HEK293 (cell line): ENCODE results near the gene HAND1.

Experiments used
- CTCF ChIA-PET: fragments of 350-600 bp; formaldehyde crosslinking; extraction: SDS; loops from one replicate; lab custom pipeline; 2021; ENCODE audit warnings: antibody characterized with exemption; lab: Yijun Ruan, JAX
- POLR2A ChIA-PET: fragments of 300-600 bp; formaldehyde crosslinking; extraction: SDS; loops from one replicate; lab custom pipeline; 2020; ENCODE audit warnings: antibody characterized with exemption, inconsistent platforms; lab: Yijun Ruan, JAX
- H3K27ac ChIP-seq: fragments of 200-500 bp; sonication (Bioruptor generic); 2 replicates; pipeline ENCODE4 v1.5.1; 2014; ENCODE audit warnings: low read depth, low read length, control low read depth, inconsistent platforms; ENCODE audit errors: extremely low read depth
- H3K36me3 ChIP-seq, 2 experiments: fragments of 200-500 bp in 1 of 2; sonication (Bioruptor generic) in 1 of 2; 1 replicate in 1 of 2; 2 replicates in 1 of 2; pipeline ENCODE4 v1.5.1; 2014 to 2017; ENCODE audit warnings: inconsistent platforms in 2 of 2, low read length in 2 of 2; ENCODE audit not compliant: control insufficient read depth in 2 of 2, insufficient read depth in 1 of 2
- H3K4me1 ChIP-seq: fragments of 200-500 bp; sonication (Bioruptor generic); 2 replicates; pipeline ENCODE4 v1.5.1; 2014; ENCODE audit warnings: mild to moderate bottlenecking, low read length, inconsistent platforms; ENCODE audit not compliant: control insufficient read depth, insufficient read depth
- H3K4me3 ChIP-seq: 2 replicates; pipeline ENCODE4 v1.5.1; 2011; ENCODE audit warnings: low read depth, mild to moderate bottlenecking, control low read depth, low read length, moderate library complexity
- H3K9me3 ChIP-seq: fragments of 200-500 bp; sonication (Bioruptor generic); 2 replicates; pipeline ENCODE4 v1.5.1; 2014; ENCODE audit warnings: low read depth, low read length, inconsistent platforms; ENCODE audit not compliant: control insufficient read depth, insufficient read depth
- BCL11A ChIP-seq: fragments of 450-650 bp; formaldehyde crosslinking; IDR thresholded peaks from 2 replicates; pipeline ENCODE4 v1.5.1; 2016; ENCODE audit warnings: low read depth, missing biosample characterization, missing genetic modification characterization
- GLIS1 ChIP-seq: fragments of 450-650 bp; formaldehyde crosslinking; IDR thresholded peaks from 2 replicates; pipeline ENCODE4 v1.5.1; 2016; ENCODE audit warnings: missing biosample characterization, missing genetic modification characterization
- ZBTB17 ChIP-seq: fragments of 450-650 bp; formaldehyde crosslinking; IDR thresholded peaks from 2 replicates; pipeline ENCODE4 v1.5.1; 2016; ENCODE audit warnings: missing biosample characterization, missing genetic modification characterization
- ZFP41 ChIP-seq: fragments of 450-650 bp; formaldehyde crosslinking; IDR thresholded peaks from 2 replicates; pipeline ENCODE4 v1.5.1; 2016; ENCODE audit warnings: missing biosample characterization, missing genetic modification characterization, borderline replicate concordance
- ZNF155 ChIP-seq: fragments of 450-650 bp; formaldehyde crosslinking; IDR thresholded peaks from 2 replicates; pipeline ENCODE4 v1.5.1; 2016; ENCODE audit warnings: missing biosample characterization, missing genetic modification characterization
- ZNF174 ChIP-seq: fragments of 450-650 bp; formaldehyde crosslinking; IDR thresholded peaks from 2 replicates; pipeline ENCODE4 v1.5.0; 2017; ENCODE audit warnings: missing biosample characterization, mild to moderate bottlenecking, missing genetic modification characterization
- ZNF302 ChIP-seq: fragments of 450-650 bp; formaldehyde crosslinking; IDR thresholded peaks from 2 replicates; pipeline ENCODE4 v1.5.1; 2016; ENCODE audit warnings: missing biosample characterization, missing genetic modification characterization, low read depth
- ZNF341 ChIP-seq: fragments of 450-650 bp; formaldehyde crosslinking; IDR thresholded peaks from 2 replicates; pipeline ENCODE4; 2016; ENCODE audit warnings: low read depth, missing biosample characterization, missing genetic modification characterization
- ZNF37A ChIP-seq: fragments of 450-650 bp; IDR thresholded peaks from 2 replicates; pipeline ENCODE4 v1.5.1; 2018; ENCODE audit warnings: missing biosample characterization, missing genetic modification characterization
- ZNF654 ChIP-seq: fragments of 450-650 bp; formaldehyde crosslinking; IDR thresholded peaks from 2 replicates; pipeline ENCODE4 v1.5.1; 2016; ENCODE audit warnings: low read depth, missing biosample characterization, missing genetic modification characterization
- ZNF660 ChIP-seq: fragments of 450-650 bp; IDR thresholded peaks from 2 replicates; pipeline ENCODE4 v1.5.1; 2018; ENCODE audit warnings: missing biosample characterization, mild to moderate bottlenecking, missing genetic modification characterization
- ZNF677 ChIP-seq: fragments of 450-650 bp; IDR thresholded peaks from 2 replicates; pipeline ENCODE4 v1.5.0; 2018; ENCODE audit warnings: missing biosample characterization, mild to moderate bottlenecking, missing genetic modification characterization, moderate library complexity
- ZNF707 ChIP-seq: fragments of 450-650 bp; formaldehyde crosslinking; IDR thresholded peaks from 2 replicates; pipeline ENCODE4 v1.5.1; 2016; ENCODE audit warnings: missing biosample characterization, missing genetic modification characterization
- ZNF791 ChIP-seq: fragments of 450-650 bp; formaldehyde crosslinking; IDR thresholded peaks from 2 replicates; pipeline ENCODE4 v1.5.1; 2016; ENCODE audit warnings: missing biosample characterization, missing genetic modification characterization
- ZSCAN23 ChIP-seq: fragments of 450-650 bp; formaldehyde crosslinking; IDR thresholded peaks from 2 replicates; pipeline ENCODE4 v1.5.1; 2016; ENCODE audit warnings: missing biosample characterization, missing genetic modification characterization
- TF ChIP-seq, protein P1 (sequence below): fragments of 450-650 bp; formaldehyde crosslinking; IDR thresholded peaks from 2 replicates; pipeline ENCODE4 v1.5.1; 2016; ENCODE audit warnings: missing biosample characterization, missing genetic modification characterization
- TF ChIP-seq, protein P2 (sequence below): fragments of 450-650 bp; formaldehyde crosslinking; IDR thresholded peaks from 2 replicates; pipeline ENCODE4 v1.5.1; 2016; ENCODE audit warnings: missing biosample characterization, missing genetic modification characterization
- TF ChIP-seq, protein P3 (sequence below): fragments of 450-650 bp; formaldehyde crosslinking; IDR thresholded peaks from 2 replicates; pipeline ENCODE4 v1.5.1; 2016; ENCODE audit warnings: missing biosample characterization, missing genetic modification characterization
- TF ChIP-seq, protein P4 (sequence below): fragments of 450-650 bp; formaldehyde crosslinking; IDR thresholded peaks from 2 replicates; pipeline ENCODE4 v1.5.1; 2016; ENCODE audit warnings: missing biosample characterization, missing genetic modification characterization
- TF ChIP-seq, protein P5 (sequence below): fragments of 450-650 bp; formaldehyde crosslinking; IDR thresholded peaks from 2 replicates; pipeline ENCODE4 v1.5.1; 2016; ENCODE audit warnings: missing biosample characterization, missing genetic modification characterization, low read depth
- TF ChIP-seq, protein P6 (sequence below): fragments of 450-650 bp; formaldehyde crosslinking; IDR thresholded peaks from 2 replicates; pipeline ENCODE4 v1.5.1; 2016; ENCODE audit warnings: missing biosample characterization, missing genetic modification characterization, low read depth

The HAND1 gene

DNA sequence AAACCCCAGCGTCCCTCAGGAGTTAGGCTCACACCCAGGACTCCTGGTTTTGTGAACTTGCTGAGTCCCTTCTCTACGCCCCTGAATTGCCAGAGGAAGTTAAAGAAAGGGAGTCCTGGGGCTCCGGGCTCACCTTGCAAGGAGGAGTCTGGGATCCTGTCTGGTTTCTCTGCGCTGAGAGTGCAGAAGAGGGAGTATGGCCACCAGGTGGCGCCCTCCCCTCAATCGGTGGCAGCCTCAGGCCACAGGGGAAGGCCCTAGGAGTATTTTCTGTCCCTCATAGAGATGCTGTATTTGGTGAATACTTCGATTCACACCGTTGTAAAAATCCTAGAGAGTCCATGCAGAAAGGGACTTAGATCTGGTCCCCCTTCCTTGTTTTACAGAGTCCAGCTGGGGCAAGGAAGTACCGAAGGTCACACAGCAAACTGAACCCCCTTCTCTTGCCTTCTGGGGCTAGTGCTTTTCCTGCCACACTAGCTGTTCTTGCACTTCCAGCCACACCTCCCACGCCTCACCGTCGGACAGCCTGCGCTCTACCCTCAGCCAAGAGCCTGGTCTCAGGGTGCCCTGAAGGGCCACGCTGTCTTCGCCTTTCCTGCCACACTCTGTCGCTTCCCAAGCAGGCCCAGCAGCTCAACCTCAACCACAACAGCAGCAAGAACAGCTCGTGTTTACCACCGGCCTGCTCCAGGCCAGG, 10.2 kb downstream of the HAND1 start:
- Histone ChIP-seq H3K27ac (no peak overlapping the region), H3K36me3 (no peaks in the 10 kb centered on the region), H3K4me1 (peaks cover 12% of the 10 kb centered on the region), H3K4me3 (no peak overlapping the region), H3K9me3 (no peaks in the 10 kb centered on the region)
- CTCF ChIA-PET = interaction anchor here (0.6 to 8.5 kb wide), 34 partner anchors 8 to 493 kb away, joined by 3 to 147 read pairs (median 5); no protein-coding TSS in a partner anchor
- POLR2A ChIA-PET = interaction anchor here (0.5 kb wide), 1 partner anchor 162 kb away, joined by 4 read pairs; no protein-coding TSS in a partner anchor
- TF ChIP-seq GLIS1 (tag by site-specific recombination) = peak; percentile 22; the same call in 1 of the 2 replicates
- TF ChIP-seq ZFP41 = no peak
- TF ChIP-seq, protein P1, sequence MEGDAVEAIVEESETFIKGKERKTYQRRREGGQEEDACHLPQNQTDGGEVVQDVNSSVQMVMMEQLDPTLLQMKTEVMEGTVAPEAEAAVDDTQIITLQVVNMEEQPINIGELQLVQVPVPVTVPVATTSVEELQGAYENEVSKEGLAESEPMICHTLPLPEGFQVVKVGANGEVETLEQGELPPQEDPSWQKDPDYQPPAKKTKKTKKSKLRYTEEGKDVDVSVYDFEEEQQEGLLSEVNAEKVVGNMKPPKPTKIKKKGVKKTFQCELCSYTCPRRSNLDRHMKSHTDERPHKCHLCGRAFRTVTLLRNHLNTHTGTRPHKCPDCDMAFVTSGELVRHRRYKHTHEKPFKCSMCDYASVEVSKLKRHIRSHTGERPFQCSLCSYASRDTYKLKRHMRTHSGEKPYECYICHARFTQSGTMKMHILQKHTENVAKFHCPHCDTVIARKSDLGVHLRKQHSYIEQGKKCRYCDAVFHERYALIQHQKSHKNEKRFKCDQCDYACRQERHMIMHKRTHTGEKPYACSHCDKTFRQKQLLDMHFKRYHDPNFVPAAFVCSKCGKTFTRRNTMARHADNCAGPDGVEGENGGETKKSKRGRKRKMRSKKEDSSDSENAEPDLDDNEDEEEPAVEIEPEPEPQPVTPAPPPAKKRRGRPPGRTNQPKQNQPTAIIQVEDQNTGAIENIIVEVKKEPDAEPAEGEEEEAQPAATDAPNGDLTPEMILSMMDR (tag by site-specific recombination) = peak; percentile 82
- no peak for TF ChIP-seq BCL11A (tag by site-specific recombination)
- TF ChIP-seq, protein P2, sequence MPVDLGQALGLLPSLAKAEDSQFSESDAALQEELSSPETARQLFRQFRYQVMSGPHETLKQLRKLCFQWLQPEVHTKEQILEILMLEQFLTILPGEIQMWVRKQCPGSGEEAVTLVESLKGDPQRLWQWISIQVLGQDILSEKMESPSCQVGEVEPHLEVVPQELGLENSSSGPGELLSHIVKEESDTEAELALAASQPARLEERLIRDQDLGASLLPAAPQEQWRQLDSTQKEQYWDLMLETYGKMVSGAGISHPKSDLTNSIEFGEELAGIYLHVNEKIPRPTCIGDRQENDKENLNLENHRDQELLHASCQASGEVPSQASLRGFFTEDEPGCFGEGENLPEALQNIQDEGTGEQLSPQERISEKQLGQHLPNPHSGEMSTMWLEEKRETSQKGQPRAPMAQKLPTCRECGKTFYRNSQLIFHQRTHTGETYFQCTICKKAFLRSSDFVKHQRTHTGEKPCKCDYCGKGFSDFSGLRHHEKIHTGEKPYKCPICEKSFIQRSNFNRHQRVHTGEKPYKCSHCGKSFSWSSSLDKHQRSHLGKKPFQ = peak; percentile 50; the same call in 1 of the 2 replicates
- no peak for TF ChIP-seq ZNF707 (tag by site-specific recombination)
- TF ChIP-seq ZNF302 = no peak
- no peak for TF ChIP-seq ZSCAN23
- TF ChIP-seq ZNF791 (tag by site-specific recombination) = no peak
- TF ChIP-seq, protein P3, sequence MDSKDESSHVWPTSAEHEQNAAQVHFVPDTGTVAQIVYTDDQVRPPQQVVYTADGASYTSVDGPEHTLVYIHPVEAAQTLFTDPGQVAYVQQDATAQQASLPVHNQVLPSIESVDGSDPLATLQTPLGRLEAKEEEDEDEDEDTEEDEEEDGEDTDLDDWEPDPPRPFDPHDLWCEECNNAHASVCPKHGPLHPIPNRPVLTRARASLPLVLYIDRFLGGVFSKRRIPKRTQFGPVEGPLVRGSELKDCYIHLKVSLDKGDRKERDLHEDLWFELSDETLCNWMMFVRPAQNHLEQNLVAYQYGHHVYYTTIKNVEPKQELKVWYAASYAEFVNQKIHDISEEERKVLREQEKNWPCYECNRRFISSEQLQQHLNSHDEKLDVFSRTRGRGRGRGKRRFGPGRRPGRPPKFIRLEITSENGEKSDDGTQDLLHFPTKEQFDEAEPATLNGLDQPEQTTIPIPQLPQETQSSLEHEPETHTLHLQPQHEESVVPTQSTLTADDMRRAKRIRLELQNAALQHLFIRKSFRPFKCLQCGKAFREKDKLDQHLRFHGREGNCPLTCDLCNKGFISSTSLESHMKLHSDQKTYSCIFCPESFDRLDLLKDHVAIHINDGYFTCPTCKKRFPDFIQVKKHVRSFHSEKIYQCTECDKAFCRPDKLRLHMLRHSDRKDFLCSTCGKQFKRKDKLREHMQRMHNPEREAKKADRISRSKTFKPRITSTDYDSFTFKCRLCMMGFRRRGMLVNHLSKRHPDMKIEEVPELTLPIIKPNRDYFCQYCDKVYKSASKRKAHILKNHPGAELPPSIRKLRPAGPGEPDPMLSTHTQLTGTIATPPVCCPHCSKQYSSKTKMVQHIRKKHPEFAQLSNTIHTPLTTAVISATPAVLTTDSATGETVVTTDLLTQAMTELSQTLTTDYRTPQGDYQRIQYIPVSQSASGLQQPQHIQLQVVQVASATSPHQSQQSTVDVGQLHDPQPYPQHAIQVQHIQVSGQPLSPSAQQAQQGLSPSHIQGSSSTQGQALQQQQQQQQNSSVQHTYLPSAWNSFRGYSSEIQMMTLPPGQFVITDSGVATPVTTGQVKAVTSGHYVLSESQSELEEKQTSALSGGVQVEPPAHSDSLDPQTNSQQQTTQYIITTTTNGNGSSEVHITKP (tag by site-specific recombination) = no peak
- peak; percentile 88 for TF ChIP-seq ZNF654 (tag by site-specific recombination)
- TF ChIP-seq ZBTB17 (tag by site-specific recombination) = peak; percentile 69
- no peak for TF ChIP-seq ZNF155 (tag by site-specific recombination)
- TF ChIP-seq, protein P4, sequence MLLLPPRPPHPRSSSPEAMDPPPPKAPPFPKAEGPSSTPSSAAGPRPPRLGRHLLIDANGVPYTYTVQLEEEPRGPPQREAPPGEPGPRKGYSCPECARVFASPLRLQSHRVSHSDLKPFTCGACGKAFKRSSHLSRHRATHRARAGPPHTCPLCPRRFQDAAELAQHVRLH (tag by site-specific recombination) = no peak
- TF ChIP-seq ZNF341 (tag by site-specific recombination) = peak; percentile 37; the same call in 1 of the 2 replicates
- TF ChIP-seq ZNF677 (tag by site-specific recombination) = no peak
- no peak for TF ChIP-seq ZNF174 (tag by site-specific recombination)
- TF ChIP-seq, protein P5, sequence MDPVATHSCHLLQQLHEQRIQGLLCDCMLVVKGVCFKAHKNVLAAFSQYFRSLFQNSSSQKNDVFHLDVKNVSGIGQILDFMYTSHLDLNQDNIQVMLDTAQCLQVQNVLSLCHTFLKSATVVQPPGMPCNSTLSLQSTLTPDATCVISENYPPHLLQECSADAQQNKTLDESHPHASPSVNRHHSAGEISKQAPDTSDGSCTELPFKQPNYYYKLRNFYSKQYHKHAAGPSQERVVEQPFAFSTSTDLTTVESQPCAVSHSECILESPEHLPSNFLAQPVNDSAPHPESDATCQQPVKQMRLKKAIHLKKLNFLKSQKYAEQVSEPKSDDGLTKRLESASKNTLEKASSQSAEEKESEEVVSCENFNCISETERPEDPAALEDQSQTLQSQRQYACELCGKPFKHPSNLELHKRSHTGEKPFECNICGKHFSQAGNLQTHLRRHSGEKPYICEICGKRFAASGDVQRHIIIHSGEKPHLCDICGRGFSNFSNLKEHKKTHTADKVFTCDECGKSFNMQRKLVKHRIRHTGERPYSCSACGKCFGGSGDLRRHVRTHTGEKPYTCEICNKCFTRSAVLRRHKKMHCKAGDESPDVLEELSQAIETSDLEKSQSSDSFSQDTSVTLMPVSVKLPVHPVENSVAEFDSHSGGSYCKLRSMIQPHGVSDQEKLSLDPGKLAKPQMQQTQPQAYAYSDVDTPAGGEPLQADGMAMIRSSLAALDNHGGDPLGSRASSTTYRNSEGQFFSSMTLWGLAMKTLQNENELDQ (tag by site-specific recombination) = no peak
- TF ChIP-seq, protein P6, sequence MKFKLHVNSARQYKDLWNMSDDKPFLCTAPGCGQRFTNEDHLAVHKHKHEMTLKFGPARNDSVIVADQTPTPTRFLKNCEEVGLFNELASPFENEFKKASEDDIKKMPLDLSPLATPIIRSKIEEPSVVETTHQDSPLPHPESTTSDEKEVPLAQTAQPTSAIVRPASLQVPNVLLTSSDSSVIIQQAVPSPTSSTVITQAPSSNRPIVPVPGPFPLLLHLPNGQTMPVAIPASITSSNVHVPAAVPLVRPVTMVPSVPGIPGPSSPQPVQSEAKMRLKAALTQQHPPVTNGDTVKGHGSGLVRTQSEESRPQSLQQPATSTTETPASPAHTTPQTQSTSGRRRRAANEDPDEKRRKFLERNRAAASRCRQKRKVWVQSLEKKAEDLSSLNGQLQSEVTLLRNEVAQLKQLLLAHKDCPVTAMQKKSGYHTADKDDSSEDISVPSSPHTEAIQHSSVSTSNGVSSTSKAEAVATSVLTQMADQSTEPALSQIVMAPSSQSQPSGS (tag by site-specific recombination) = no peak
- peak; percentile 67; the same call in 1 of the 2 replicates for TF ChIP-seq ZNF660
- TF ChIP-seq ZNF37A (tag by site-specific recombination) = no peak
